Transverse colon (tissue), 4 donors: ENCODE data around the gene PJA1.

ENCODE experiments used
- CTCF ChIP-seq, 5 experiments: fragments of 200-600 bp in 3 of 5; fragments of 450-650 bp in 2 of 5; sonication (generic) in 3 of 5; IDR thresholded peaks; 1 replicate in 2 of 5; 2 replicates in 3 of 5; pipeline ENCODE4 v1.5.1; 2016 to 2017; ENCODE audit warnings: antibody characterized with exemption in 5 of 5, inconsistent platforms in 3 of 5, mild to moderate bottlenecking in 2 of 5, moderate library complexity in 1 of 5
- POLR2AphosphoS5 ChIP-seq, 3 donors: sonication (generic); formaldehyde crosslinking; IDR thresholded peaks; one replicate each; pipeline ENCODE4 v1.6.1; 2016; ENCODE audit warnings: antibody characterized with exemption in 3 of 3

- TF ChIP-seq CTCF (IDR thresholded peaks at IDR 0.05) (no peak), POLR2AphosphoS5 (IDR thresholded peaks at IDR 0.05) (no peak)
These were observed 17.6 kb upstream of the PJA1 start for GRCh38 chrX:69182818-69183380.
